HG03565 (cell line): ENCODE measurements around the gene GAPVD1.
"Not testable (repeated sequence)": the region's sequence is repeated elsewhere in the genome, so short reads cannot be mapped to it uniquely, and the experiment has no call there.

ENCODE experiments used
- ATAC-seq: cut with Tn5 transposase; IDR thresholded peaks from one replicate; pipeline ENCODE4 v1.9.1; 2021; ENCODE audit warnings: mild to moderate bottlenecking, moderate library complexity; ENCODE audit not compliant: unreplicated experiment

Gene GAPVD1

DNA sequence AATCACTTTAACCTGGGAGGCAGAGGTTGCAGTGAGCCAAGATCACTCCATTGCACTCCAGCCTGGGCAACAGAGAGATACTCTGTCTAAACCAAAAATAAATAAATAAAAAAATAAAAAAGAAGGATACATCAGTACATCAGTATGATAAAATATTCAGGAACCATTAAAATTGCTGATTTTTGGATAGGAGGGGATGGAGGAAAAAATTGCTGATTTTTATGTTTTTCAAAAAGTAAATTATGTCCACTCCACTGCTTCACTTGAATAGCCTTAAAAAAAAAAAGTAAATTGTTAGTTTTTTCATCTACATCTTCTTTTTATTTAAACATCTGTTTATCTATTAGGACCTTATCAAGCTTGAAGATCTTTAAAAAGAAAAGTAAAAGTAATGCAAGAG is 7.4 kb upstream of the GAPVD1 start:
- no peak for ATAC-seq

GRCh38 chr9:125255781-125256391 is 5.7 kb upstream of the GAPVD1 start:
- no peak for ATAC-seq

GRCh38 chr9:125258160-125258785 is 3.4 kb upstream of the GAPVD1 start:
- ATAC-seq = no peak

DNA sequence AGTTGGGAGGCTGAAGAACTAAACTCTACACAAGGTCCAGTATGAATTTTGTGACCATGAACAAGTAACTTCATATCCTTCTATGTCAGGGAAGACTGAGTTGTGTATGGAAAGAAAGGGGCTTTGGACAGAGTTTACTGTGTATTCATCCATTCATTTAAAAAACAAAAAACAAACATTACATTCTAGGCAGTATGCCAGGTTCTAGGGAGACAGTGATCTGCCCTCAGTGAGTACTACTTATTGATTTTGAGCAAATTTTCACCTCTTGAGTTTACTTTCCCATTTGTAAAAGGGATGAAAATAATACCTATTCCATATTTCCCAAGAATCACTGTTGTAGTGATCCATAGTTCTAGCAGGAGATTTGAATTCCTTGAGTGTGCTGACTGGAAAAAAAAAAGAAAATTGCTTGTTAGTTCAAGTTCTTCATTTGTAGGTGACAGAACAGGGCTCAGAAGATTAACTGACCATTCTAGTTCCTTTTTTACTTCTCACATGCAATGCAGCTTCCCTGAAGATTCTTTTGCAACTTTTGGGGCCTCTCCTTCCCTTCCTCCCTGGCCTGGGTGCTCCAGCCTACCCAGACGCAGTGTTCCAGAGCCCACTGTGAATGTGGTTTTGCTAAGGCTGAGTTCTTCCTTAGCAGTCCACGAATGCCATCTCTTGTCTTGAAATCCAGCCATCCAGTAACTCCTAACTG is 2.6 kb upstream of the GAPVD1 start:
- ATAC-seq = no peak

DNA sequence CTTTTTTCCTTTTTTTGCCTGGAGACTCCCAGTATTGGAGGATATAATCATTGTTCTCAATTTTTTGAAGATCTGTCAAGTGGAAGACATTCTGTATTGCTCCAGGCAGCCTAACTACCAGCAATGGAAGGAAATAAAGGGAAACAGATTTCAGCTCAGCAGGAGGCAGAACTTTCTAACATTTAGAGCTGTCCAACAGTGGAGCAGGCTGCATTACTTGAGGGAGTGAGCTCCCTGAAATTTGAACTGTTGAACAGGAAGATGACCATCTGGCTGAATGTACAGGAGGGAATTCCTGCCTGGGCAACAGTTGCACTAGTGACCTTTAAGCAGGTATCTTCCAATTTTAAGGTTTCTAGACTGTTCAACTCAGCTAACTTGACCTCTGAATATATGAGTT is 1.1 kb upstream of the GAPVD1 start:
- ATAC-seq = no peak

GRCh38 chr9:125262294-125262991 is 817 bp downstream of the GAPVD1 start:
- ATAC-seq = no peak

DNA sequence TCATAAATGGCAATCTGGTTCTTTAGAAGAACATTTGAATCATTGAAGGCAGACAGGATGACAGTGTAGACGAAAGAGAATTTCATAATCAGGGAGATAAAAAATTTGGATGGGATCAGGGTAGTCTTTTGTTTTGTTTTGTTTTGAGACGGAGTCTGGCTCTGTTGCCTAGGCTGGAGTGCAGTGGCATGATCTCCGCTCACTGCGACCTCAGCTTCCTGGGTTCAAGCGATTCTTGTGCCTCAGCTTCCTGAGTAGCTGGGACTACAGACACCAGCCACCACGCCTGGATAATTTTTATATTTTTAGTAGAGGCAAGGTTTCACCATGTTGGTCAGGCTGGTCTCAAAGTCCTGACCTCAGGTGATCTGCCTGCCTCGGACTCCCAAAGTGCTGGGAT is 2.4 kb downstream of the GAPVD1 start:
- ATAC-seq = not testable (repeated sequence)

- no peak for ATAC-seq
Measured at GRCh38 chr9:125268394-125269013, 6.9 kb downstream of the GAPVD1 start.

DNA sequence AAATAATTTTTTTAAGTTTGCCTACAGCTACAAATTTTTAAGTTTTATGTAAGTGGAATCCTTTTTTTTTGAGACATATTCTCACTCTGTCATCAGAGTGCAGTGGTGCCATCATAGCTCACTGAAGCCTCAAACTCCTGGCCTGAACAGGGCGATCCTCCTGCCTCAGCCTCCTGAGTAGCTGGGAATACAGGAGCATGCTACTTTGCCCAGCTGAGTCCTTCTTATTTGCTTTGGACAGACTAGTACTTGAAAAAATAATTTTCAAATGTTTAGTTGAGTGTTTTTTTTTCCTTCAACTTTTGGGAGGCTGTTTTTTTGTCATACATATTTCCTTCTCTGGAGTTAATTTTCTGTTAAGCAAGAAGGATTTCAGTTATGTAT is 7.4 kb downstream of the GAPVD1 start:
- ATAC-seq = no peak

DNA sequence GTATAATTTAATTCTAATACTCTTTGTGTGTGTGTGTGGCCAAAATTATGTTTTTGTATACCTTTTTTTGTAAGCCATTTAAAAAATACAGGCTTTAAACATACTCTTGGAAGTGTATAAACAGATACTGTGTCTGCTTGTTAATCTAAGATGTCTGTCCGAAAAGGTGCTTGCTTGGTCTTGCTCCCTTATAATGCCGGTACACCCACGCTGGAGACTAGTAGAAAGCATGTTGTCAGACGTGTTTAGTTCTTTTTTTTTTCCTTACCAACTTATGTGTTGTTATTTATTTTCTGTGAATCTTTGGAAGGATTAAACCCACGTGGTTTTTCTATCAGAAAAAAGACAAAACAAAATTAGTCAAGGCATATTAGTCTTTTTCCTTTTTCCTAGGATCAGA is 9.5 kb downstream of the GAPVD1 start:
- ATAC-seq = no peak

GRCh38 chr9:125272697-125273096 is 11.1 kb downstream of the GAPVD1 start:
- ATAC-seq = no peak

GRCh38 chr9:125276771-125277170 is 15.1 kb downstream of the GAPVD1 start:
- ATAC-seq = no peak

DNA sequence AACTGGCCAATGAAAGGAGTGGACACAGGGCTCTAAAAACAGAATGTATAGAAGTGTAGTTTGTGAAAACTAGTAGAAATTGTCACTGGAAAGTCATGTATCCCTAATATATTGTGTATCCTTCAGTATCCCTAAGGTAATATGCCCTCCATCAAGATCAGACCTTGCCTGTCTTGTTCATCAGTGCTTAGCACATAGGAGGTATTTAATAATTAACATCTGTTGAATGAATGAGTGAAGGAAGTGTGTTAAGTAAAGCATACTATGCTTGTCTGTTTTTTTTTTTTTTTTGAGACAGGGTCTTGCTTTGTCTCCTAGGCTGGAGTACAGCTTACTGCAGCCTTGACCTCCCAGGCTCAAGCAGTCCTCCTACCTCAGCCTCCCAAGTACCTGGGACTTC is 15.8 kb downstream of the GAPVD1 start:
- ATAC-seq = no peak

DNA sequence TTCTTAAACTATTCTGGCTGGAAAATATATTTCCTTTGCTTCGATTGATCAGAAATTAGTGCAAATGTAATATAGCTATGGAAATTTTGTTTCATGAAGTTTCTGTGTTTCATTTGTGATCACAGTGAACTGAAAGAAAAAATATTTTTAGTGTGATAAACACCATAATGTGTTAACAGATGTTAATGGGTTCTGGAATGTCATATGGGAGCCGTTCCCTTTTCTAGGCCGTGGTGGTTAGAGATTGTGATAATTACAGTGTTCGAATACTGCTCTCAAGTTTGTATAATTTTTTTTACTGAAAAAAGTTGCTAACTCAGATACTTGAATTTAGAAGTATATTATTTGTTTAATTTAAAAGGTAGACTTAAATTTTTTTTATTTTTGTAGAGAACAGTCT is 19.3 kb downstream of the GAPVD1 start:
- ATAC-seq = no peak

DNA sequence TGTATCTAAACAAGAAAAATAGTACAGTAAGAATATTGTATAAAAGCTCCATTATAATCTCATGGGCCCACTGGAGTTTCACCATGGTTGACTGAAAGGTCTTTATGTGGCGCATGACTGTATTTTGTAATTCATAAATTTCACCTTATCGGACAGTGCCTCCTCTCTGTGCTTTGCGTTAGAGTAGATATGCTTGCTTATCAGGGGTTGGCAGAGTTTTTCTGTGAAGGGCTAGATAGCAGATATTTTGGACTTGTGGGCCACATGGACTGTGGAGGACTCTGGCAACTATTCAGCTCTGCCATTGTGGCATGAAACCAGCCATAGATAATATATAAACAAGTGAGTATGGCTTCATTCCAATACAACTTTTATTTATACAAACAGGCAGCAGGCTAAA is 23.2 kb downstream of the GAPVD1 start:
- ATAC-seq = no peak

DNA sequence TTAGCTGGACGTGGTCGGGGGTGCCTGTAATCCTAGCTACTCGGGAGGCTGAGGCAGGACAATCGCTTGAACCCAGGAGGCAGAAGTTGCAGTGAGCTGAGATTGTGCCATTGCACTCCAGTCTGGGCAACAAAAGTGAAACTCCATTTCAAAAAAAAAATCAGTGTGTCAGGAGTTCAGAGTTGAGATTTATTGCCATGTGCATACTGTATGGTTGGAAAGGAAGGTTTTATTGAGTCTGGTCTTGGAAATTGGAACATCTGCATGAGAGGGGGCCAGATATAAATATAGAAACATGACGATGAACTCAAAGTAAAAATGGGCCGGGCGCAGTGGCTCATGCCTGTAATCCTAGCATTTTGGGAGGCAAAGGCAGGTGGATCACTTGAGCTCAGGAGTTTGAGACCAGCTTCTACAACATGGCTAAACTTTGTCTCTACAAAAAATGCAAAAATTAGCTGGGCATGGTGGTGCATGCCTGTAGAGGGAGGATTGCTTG is 25.4 kb downstream of the GAPVD1 start:
- not testable (repeated sequence) for ATAC-seq

GRCh38 chr9:125293134-125293533 is 31.5 kb downstream of the GAPVD1 start:
- no peak for ATAC-seq

- no peak for ATAC-seq
Measured at GRCh38 chr9:125295657-125296056, 34.0 kb downstream of the GAPVD1 start.

DNA sequence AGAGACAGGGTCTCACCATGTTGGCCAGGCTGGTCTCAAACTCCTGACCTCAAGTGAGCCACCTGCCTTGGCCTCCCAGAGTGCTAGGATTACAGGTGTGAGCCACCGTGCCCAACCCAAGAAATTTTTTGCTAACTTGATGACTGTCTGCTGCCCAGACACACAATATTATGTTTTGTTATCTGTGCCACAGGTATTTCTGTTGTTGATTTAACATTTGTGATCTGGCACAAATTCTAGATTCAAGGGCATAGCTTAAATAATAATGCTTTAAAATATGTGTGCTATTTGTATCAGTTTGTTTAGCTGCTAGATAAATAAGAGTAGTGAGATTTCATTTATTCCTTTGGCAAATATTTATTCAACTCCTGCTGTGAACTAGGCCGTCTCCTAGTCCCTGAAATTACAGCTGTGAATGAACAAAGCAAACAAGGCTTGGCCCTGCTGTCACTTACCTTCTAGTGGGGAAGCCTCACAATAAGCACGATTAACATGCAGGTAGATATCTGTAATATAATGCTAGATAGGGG is 35.3 kb downstream of the GAPVD1 start:
- no peak for ATAC-seq

DNA sequence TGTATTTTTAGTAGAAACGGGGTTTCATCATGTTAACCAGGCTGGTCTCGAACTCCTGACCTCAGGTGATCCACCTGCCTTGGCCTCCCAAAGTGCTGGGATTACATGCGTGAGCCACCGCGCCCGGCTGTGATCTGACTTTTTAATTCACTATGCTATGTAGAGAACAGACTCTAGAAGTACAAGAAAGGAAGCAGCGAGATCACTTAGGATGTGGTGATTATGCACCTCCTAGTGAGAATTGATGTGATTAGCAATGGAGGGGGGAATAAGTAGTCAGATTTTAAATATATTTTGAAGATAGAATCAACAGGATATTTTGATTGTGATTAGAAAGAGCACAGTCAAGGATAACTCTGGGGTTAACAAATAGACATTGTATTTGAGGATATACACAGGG is 36.3 kb downstream of the GAPVD1 start:
- no peak for ATAC-seq

DNA sequence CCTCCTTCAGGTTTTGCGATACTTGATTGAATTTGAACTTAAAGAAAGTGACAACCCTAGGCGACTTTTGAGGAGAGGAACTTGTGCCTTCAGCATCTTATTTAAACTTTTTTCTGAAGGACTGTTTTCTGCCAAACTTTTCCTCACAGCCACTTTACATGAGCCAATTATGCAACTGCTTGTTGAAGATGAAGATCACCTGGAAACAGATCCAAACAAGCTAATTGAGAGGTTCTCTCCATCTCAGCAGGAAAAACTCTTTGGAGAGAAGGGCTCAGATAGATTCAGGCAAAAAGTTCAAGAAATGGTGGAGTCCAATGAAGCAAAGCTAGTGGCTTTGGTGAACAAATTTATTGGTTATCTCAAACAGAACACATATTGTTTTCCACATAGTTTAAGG is 40.6 kb downstream of the GAPVD1 start:
- ATAC-seq = no peak
